ENCODE measurements around the gene ACAP3.

- TF ChIP-seq, protein P1, sequence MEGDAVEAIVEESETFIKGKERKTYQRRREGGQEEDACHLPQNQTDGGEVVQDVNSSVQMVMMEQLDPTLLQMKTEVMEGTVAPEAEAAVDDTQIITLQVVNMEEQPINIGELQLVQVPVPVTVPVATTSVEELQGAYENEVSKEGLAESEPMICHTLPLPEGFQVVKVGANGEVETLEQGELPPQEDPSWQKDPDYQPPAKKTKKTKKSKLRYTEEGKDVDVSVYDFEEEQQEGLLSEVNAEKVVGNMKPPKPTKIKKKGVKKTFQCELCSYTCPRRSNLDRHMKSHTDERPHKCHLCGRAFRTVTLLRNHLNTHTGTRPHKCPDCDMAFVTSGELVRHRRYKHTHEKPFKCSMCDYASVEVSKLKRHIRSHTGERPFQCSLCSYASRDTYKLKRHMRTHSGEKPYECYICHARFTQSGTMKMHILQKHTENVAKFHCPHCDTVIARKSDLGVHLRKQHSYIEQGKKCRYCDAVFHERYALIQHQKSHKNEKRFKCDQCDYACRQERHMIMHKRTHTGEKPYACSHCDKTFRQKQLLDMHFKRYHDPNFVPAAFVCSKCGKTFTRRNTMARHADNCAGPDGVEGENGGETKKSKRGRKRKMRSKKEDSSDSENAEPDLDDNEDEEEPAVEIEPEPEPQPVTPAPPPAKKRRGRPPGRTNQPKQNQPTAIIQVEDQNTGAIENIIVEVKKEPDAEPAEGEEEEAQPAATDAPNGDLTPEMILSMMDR (IDR thresholded peaks at IDR 0.05), result no peak
- no peak for TF ChIP-seq EZH2phosphoT487 (IDR thresholded peaks at IDR 0.05)
These were observed 39.4 kb upstream of the ACAP3 start for GRCh38 chr1:1347026-1347595.

All from neural progenitor cell (in vitro differentiated cells).